HUDEP-2 (cell line): Measurements from ENCODE around the gene CFAP99.

ENCODE experiments used
- DNase-seq, 76 experiments: peaks; one replicate each; lab custom pipeline; 2025; ENCODE audit not compliant: unreplicated experiment in 76 of 76; lab: John Stamatoyannopoulos, UW

The CFAP99 gene

GRCh38 chr4:2445130-2445529 lies 26.4 kb downstream of the CFAP99 start:
- no peak for DNase-seq

- DNase-seq: no peak
Observed at GRCh38 chr4:2445571-2445970, 26.8 kb downstream of the CFAP99 start.

- DNase-seq: no peak
Observed at GRCh38 chr4:2446656-2447564, 28.2 kb downstream of the CFAP99 start.

- DNase-seq: no peak
Observed at GRCh38 chr4:2448589-2448988, 29.8 kb downstream of the CFAP99 start.

- no peak for DNase-seq
Observed at GRCh38 chr4:2449051-2449450, 30.3 kb downstream of the CFAP99 start.

GRCh38 chr4:2449511-2450392 lies 31.0 kb downstream of the CFAP99 start:
- DNase-seq: no peak

GRCh38 chr4:2450394-2451035 lies 31.8 kb downstream of the CFAP99 start:
- DNase-seq: no peak

- no peak for DNase-seq
Observed at GRCh38 chr4:2451036-2451520, 32.3 kb downstream of the CFAP99 start.

GRCh38 chr4:2451821-2452785 lies 33.3 kb downstream of the CFAP99 start:
- no peak for DNase-seq

GRCh38 chr4:2457481-2458295 lies 38.9 kb downstream of the CFAP99 start:
- DNase-seq: no peak

GRCh38 chr4:2458546-2459491 lies 40.1 kb downstream of the CFAP99 start:
- no peak for DNase-seq

GRCh38 chr4:2459589-2460349 lies 41.0 kb downstream of the CFAP99 start:
- no peak for DNase-seq

- DNase-seq: no peak
Observed at GRCh38 chr4:2461246-2461960, 42.6 kb downstream of the CFAP99 start.

GRCh38 chr4:2462218-2462991 lies 43.6 kb downstream of the CFAP99 start:
- peak in 53 of 76 experiments; percentile 2 to 65 (median 38) for DNase-seq

- DNase-seq: no peak
Observed at GRCh38 chr4:2462992-2463762, 44.4 kb downstream of the CFAP99 start.
